ENCODE data around the gene TBC1D2B.

TBC1D2B gene

GRCh38 chr15:78067328-78068228 is 9.9 kb downstream of the TBC1D2B start:
- DNase-seq (ENCODE audit: low read depth), result peak; percentile 93
- TF ChIP-seq, protein P1, sequence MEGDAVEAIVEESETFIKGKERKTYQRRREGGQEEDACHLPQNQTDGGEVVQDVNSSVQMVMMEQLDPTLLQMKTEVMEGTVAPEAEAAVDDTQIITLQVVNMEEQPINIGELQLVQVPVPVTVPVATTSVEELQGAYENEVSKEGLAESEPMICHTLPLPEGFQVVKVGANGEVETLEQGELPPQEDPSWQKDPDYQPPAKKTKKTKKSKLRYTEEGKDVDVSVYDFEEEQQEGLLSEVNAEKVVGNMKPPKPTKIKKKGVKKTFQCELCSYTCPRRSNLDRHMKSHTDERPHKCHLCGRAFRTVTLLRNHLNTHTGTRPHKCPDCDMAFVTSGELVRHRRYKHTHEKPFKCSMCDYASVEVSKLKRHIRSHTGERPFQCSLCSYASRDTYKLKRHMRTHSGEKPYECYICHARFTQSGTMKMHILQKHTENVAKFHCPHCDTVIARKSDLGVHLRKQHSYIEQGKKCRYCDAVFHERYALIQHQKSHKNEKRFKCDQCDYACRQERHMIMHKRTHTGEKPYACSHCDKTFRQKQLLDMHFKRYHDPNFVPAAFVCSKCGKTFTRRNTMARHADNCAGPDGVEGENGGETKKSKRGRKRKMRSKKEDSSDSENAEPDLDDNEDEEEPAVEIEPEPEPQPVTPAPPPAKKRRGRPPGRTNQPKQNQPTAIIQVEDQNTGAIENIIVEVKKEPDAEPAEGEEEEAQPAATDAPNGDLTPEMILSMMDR (IDR thresholded peaks at IDR 0.05; ENCODE audit: control insufficient read depth, extremely low read depth, insufficient read depth), result no peak
- peak overlapping the region; percentile 19; the same call in 1 of the 2 replicates for H3K4me3 ChIP-seq (ENCODE audit: low read depth, low read length)

DNA sequence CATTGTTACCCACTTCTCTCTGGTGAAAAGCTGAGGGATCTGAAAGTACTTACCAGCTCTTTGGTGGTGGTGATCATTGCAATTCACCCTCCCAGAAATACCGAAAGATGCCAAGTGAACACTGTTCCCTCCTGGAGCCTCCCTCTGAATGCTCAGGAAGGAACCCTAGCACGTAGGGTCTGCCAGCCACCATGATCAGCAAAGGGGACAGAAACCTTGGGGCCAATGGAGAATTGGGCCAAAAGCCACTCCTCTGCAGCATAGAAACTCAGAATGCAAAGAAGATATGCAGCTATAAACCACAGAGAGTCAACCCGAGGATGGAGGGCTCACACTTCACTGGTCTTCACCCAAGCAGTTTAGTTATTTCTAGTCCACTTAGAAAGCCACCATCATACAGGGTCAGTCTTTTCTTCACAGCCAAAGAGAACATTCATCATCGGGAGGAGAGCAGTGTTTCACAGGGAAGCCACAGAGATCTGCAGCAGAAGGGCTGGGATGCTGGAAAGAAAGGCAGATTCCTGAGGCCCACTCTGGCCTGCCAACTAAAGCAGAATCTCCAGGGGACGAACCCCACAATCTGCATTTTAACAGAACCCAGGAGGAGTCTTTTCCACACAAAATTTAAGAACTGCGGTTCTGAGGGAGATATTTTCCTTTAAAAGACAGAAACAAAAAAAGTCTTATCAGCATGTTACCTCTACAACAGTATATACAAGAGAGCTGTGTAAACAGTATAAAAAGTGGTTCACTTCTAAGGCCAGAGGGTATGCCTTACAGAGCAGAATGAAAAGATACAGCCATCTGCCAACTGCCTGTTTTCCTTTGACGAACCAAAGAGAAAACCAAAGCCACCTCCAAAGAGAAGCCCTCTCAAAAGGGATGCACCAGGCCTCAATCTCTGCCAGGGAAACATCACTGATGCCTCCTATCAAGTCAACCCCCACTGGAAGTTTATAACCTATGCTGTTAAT is 11.3 kb downstream of the TBC1D2B start:
- DNase-seq (ENCODE audit: low read depth), result no peak
- TF ChIP-seq, protein P1 (IDR thresholded peaks at IDR 0.05; ENCODE audit: control insufficient read depth, extremely low read depth, insufficient read depth), result no peak
- no peak overlapping the region for H3K4me3 ChIP-seq (ENCODE audit: low read depth, low read length)

GRCh38 chr15:78065284-78065872 is 12.1 kb downstream of the TBC1D2B start:
- TF ChIP-seq, protein P1 (IDR thresholded peaks at IDR 0.05; ENCODE audit: control insufficient read depth, extremely low read depth, insufficient read depth), result no peak
- no peak for DNase-seq (ENCODE audit: low read depth)
- H3K4me3 ChIP-seq (ENCODE audit: low read depth, low read length), result no peak overlapping the region

GRCh38 chr15:78064544-78064943 is 13.0 kb downstream of the TBC1D2B start:
- no peak overlapping the region for H3K4me3 ChIP-seq (ENCODE audit: low read depth, low read length)
- TF ChIP-seq, protein P1 (IDR thresholded peaks at IDR 0.05; ENCODE audit: control insufficient read depth, extremely low read depth, insufficient read depth), result no peak
- no peak for DNase-seq (ENCODE audit: low read depth)

GRCh38 chr15:78063970-78064385 is 13.5 kb downstream of the TBC1D2B start:
- no peak for DNase-seq (ENCODE audit: low read depth)
- TF ChIP-seq, protein P1 (IDR thresholded peaks at IDR 0.05; ENCODE audit: control insufficient read depth, extremely low read depth, insufficient read depth), result no peak
- H3K4me3 ChIP-seq (ENCODE audit: low read depth, low read length), result no peak overlapping the region

GRCh38 chr15:78063217-78063616 is 14.3 kb downstream of the TBC1D2B start:
- TF ChIP-seq, protein P1 (IDR thresholded peaks at IDR 0.05; ENCODE audit: control insufficient read depth, extremely low read depth, insufficient read depth), result no peak
- H3K4me3 ChIP-seq (ENCODE audit: low read depth, low read length), result no peak overlapping the region
- DNase-seq (ENCODE audit: low read depth), result no peak

Measured in LNCaP clone FGC (cell line).